CD4-positive, alpha-beta T cell (primary cell): ENCODE results near the gene YEATS2. TPM values are rescaled to one million over a fixed set of nuclear protein-coding genes. Genes with fewer than 3 reads are reported as not detected.

Experiments used
- ATAC-seq: fragments of 200-7000 bp; cut with Tn5 transposase; one replicate; pipeline ENCODE4 v1.10.0; 2022; ENCODE audit warnings: mild to moderate bottlenecking; ENCODE audit not compliant: poor library complexity
- CTCF ChIA-PET: fragments of 350-600 bp; sonication (Branson Sonifier 250); formaldehyde crosslinking; loops from one replicate; lab custom pipeline; 2021; ENCODE audit warnings: antibody characterized with exemption, inconsistent platforms; lab: Charles Lee
- POLR2A ChIA-PET: fragments of 350-600 bp; sonication (Branson Sonifier 250); formaldehyde crosslinking; loops from one replicate; lab custom pipeline; 2021; ENCODE audit warnings: antibody characterized with exemption, inconsistent platforms; lab: Charles Lee
- DNase-seq, 14 experiments: peaks; one replicate each; pipeline ENCODE4 v3.0.0-alpha.2; 2013 to 2020; ENCODE audit warnings: mixed read lengths in 2 of 14
- H3K27ac ChIP-seq, 2 donors: one replicate each; pipeline versions ENCODE4 v1.5.1 to v1.7.0; 2013; ENCODE audit warnings: low read length in 2 of 2, low read depth in 1 of 2, mild to moderate bottlenecking in 1 of 2
- H3K27me3 ChIP-seq, 2 experiments: 1 replicate in 1 of 2; 2 replicates in 1 of 2; pipeline versions ENCODE4 v1.6.1 to v1.7.0; 2013; ENCODE audit warnings: low read length in 2 of 2, control low read depth in 1 of 2, mild to moderate bottlenecking in 1 of 2, moderate library complexity in 1 of 2; ENCODE audit not compliant: insufficient read depth in 2 of 2, control insufficient read depth in 1 of 2
- H3K36me3 ChIP-seq: one replicate; pipeline ENCODE4 v1.6.1; 2013; ENCODE audit warnings: low read length, control low read depth; ENCODE audit not compliant: insufficient read depth
- H3K4me1 ChIP-seq: one replicate; pipeline ENCODE4 v1.6.1; 2013; ENCODE audit warnings: low read length, control low read depth; ENCODE audit not compliant: insufficient read depth
- H3K4me3 ChIP-seq: one replicate; pipeline ENCODE4 v1.5.1; 2013; ENCODE audit warnings: mild to moderate bottlenecking, low read length, moderate library complexity
- H3K9me3 ChIP-seq, 2 experiments: 1 replicate in 1 of 2; 2 replicates in 1 of 2; pipeline versions ENCODE4 v1.6.1 to v1.7.0; 2013; ENCODE audit warnings: low read length in 2 of 2, mild to moderate bottlenecking in 2 of 2, control low read depth in 1 of 2, moderate library complexity in 1 of 2; ENCODE audit not compliant: control insufficient read depth in 1 of 2, insufficient read depth in 1 of 2
- H3K27ac Mint-ChIP-seq: one replicate; pipeline ENCODE4 v1.8.0; 2020; ENCODE audit warnings: mixed read lengths
- H3K27me3 Mint-ChIP-seq: one replicate; pipeline ENCODE4 v1.8.0; 2021; ENCODE audit warnings: mixed read lengths
- H3K36me3 Mint-ChIP-seq: one replicate; pipeline ENCODE4 v1.8.0; 2021; ENCODE audit warnings: low read depth, mixed read lengths
- H3K4me1 Mint-ChIP-seq: one replicate; pipeline ENCODE4 v1.8.0; 2021; ENCODE audit warnings: low read depth, mixed read lengths
- H3K4me3 Mint-ChIP-seq: one replicate; pipeline ENCODE4 v1.8.0; 2020; ENCODE audit warnings: mild to moderate bottlenecking, mixed read lengths
- H3K9me3 Mint-ChIP-seq: one replicate; pipeline ENCODE4 v1.8.0; 2020; ENCODE audit warnings: mixed read lengths
- CTCF ChIP-seq: fragments of 200-600 bp; IDR thresholded peaks from one replicate; pipeline ENCODE4 v1.8.0; 2022; ENCODE audit warnings: antibody characterized with exemption, mild to moderate bottlenecking
- intact Hi-C, 2 experiments: fragments of 100-400 bp; cut with DNase I in 1 of 2; cut with micrococcal nuclease in 1 of 2; formaldehyde crosslinking; loops; one replicate each; pipeline versions ENCODE4 v1.15.1 to v1.9.0; 2023 to 2025; cut with DNase I, micrococcal nuclease
- total RNA-seq, 174 experiments: library from RNA in 2 of 174; stranded (reverse) in 2 of 174; gene quantifications; one replicate each; pipeline ENCODE4 v1.2.3 and lab custom pipeline; 2021 to 2026

Gene YEATS2
- total RNA-seq, 2 experiments from 2014 or later = 14.6 to 15.9 TPM

GRCh38 chr3:183837894-183838293 is 140.3 kb downstream of the YEATS2 start:
- Histone ChIP-seq H3K9me3 (no peaks in the 10 kb centered on the region), H3K27me3 (no peaks in the 10 kb centered on the region), H3K4me1 (no peaks in the 10 kb centered on the region), H3K36me3 (peaks cover 67% of the 10 kb centered on the region), H3K4me3 (no peak overlapping the region), H3K27ac (no peak overlapping the region)
- Mint-ChIP-seq H3K4me1 (no peaks in the 10 kb centered on the region), H3K27ac (no peak overlapping the region), H3K27me3 (no peaks in the 10 kb centered on the region), H3K9me3 (no peaks in the 10 kb centered on the region), H3K4me3 (no peak overlapping the region), H3K36me3 (peaks cover 81% of the 10 kb centered on the region)
- intact Hi-C loops = no loop called here
- CTCF ChIA-PET = no interaction called here
- TF ChIP-seq CTCF = no peak
- ATAC-seq (no peak), DNase-seq (no peak)
- POLR2A ChIA-PET = no interaction called here

DNA sequence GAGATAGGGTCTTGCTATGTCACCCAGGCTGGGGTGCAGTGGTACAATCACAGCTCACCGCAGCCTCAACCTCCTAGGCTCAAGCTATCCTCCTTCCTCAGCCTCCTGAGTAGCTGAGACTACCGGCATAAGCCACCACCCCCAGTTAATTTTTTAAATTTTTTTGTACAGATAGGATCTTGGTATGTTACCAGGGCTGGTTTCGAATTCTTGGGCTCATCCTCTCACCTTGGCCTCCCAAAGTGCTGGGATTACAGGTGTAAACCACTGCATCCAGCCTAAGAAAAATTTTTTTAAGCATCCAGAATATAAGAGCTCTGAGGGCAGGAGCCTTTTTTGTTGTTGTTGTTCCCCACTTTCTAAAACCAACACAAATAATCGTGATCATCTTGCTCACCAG is 142.2 kb downstream of the YEATS2 start:
- H3K27me3 Mint-ChIP-seq = no peaks in the 10 kb centered on the region
- ChIA-PET POLR2A (no interaction called here), CTCF (no interaction called here)
- Histone ChIP-seq H3K4me1 (no peaks in the 10 kb centered on the region), H3K27ac (no peak overlapping the region), H3K27me3 (no peaks in the 10 kb centered on the region), H3K4me3 (no peak overlapping the region), H3K36me3 (peaks cover 62% of the 10 kb centered on the region), H3K9me3 (no peaks in the 10 kb centered on the region)
- no peaks in the 10 kb centered on the region for H3K9me3 Mint-ChIP-seq
- TF ChIP-seq CTCF = no peak
- DNase-seq = no peak
- no peak overlapping the region for H3K4me3 Mint-ChIP-seq
- ATAC-seq = no peak
- intact Hi-C loops = no loop called here
- H3K4me1 Mint-ChIP-seq = no peaks in the 10 kb centered on the region
- H3K36me3 Mint-ChIP-seq = peaks cover 77% of the 10 kb centered on the region
- no peak overlapping the region for H3K27ac Mint-ChIP-seq

GRCh38 chr3:183844606-183845005 is 147.0 kb downstream of the YEATS2 start:
- Histone ChIP-seq H3K36me3 (peaks cover 78% of the 10 kb centered on the region), H3K4me1 (no peaks in the 10 kb centered on the region), H3K27me3 (no peaks in the 10 kb centered on the region), H3K9me3 (no peaks in the 10 kb centered on the region), H3K4me3 (no peak overlapping the region), H3K27ac (no peak overlapping the region)
- POLR2A ChIA-PET = no interaction called here
- Mint-ChIP-seq H3K27ac (no peak overlapping the region), H3K9me3 (no peaks in the 10 kb centered on the region), H3K4me1 (no peaks in the 10 kb centered on the region), H3K27me3 (no peaks in the 10 kb centered on the region), H3K4me3 (no peak overlapping the region), H3K36me3 (peaks cover 83% of the 10 kb centered on the region)
- intact Hi-C loops = no loop called here
- no peak for TF ChIP-seq CTCF
- CTCF ChIA-PET = interaction anchor here (1.7 kb wide), 1 partner anchor 40 kb away, joined by 4 read pairs; the partner anchor contains the start of gene PARL
- DNase-seq = no peak
- ATAC-seq = no peak
